Activated CD8-positive, alpha-beta memory T cell treated with anti-CD3 and anti-CD28 coated beads, Interleukin-2, amount 50 U/mL, for 1 hour (primary cell): ENCODE results near the gene CFD.
"Not testable (repeated sequence)": the region's sequence is repeated elsewhere in the genome, so short reads cannot be mapped to it uniquely, and the experiment has no call there.

Experiments used
- DNase-seq: peaks from one replicate; pipeline ENCODE4 v3.0.0-alpha.2; 2020; ENCODE audit errors: extremely low read depth

CFD gene

DNA sequence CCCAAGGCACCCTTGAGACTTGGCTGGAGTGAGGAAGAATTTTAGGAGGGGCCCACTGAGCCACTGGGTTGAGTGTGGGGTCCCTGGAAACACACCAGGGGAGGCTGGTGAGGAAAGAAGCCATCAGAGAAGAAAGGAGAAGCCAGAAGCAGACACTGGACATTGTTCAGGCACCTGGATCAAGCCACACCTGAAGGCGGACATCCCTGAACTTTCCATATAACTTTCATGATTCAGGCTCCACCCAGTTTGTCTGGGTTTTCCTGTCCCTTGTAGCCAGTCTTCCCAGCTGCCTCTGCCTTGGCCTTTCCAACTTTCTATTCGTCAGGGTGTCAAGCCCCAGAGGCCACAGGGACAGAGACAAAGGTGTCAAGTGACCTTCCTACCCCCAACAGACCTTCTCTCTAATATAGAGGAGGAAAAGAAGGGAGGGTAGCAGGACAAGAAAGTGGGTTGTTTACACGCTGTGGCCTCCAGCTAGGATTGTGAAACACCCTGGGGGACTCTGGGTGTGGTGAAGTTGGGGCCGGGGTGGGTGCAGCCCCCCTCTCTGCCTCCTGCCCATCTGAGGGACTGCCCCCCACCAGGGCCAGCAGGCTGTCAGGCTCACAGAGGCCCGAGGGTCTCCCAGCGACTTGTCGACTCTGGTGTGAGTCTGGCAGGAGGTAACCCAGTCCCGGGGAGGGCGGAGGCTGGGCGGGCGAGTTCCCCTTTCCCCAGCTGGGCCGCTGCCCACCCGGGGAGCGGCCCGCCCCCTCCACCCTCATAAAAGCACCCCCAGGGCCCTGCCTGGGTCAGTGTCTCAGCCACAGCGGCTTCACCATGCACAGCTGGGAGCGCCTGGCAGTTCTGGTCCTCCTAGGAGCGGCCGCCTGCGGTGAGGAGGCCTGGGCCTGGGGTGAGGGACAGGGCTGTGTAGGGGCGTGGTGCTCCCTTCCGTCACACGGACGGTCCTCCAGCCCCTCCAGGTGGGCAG lies at the start of gene CFD:
CFD (plus strand) TSS at position 797 of the 976 bp plus-strand sequence; CDS start at position 823, 26 bp downstream.
- DNase-seq, result no peak

DNA sequence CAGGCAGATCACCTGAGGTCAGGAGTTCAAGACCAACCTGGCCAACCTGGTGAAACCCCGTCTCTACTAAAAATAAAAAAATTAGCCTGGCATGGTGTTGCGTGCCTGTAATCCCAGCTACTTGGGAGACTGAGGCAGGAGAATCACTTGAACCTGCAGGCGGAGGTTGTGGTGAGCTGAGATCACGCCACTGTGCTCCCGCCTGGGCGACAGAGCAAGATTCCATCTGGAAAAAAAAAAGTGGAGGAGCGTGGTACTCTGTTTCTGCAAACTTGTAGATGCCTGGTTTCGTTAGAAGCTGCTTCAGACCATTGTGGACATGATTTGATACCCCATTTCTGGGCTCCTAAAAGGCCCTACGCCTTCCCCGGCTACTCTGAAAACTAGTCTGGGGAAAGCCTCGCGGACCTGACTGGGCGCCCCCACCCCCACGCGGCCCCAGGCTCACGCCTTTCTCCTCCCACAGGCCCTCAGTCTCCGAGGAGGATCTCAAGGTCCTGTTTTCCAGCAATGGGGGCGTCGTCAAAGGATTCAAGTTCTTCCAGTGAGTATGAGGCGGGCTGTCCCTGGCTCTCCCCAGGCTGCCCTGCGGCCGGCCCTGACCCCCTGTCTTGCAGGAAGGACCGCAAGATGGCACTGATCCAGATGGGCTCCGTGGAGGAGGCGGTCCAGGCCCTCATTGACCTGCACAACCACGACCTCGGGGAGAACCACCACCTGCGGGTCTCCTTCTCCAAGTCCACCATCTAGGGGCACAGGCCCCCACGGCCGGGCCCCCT lies 49.2 kb upstream of the CFD start:
- DNase-seq, result no peak

- DNase-seq, result no peak
Measured at GRCh38 chr19:810883-811489, 48.5 kb upstream of the CFD start.

- no peak for DNase-seq
Measured at GRCh38 chr19:811506-812048, 47.9 kb upstream of the CFD start.

DNA sequence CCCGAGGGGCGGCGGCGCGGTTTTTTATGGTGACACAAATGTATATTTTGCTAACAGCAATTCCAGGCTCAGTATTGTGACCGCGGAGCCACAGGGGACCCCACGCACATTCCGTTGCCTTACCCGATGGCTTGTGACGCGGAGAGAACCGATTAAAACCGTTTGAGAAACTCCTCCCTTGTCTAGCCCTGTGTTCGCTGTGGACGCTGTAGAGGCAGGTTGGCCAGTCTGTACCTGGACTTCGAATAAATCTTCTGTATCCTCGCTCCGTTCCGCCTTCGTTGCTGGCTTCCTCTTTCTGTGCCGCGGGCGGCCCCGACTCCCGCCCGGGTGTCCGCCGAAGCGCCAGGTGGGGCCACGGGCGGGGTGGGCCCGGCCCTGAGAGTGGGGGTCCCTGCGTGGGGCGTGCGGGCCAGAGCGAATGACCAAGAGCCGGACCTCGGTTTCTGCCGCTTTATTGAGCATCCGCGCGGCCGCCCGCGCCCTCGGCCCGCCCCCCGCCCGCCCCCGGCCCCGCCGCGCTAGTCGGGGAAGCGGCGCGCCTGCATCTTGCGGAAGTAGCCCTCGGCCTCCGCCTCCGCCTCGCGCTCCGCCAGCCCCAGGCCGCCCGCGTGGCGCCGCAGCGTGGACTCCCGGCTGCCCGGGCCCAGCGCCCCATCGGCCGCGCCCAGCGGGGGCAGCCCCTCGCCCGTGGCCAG lies 47.3 kb upstream of the CFD start:
- no peak for DNase-seq

DNA sequence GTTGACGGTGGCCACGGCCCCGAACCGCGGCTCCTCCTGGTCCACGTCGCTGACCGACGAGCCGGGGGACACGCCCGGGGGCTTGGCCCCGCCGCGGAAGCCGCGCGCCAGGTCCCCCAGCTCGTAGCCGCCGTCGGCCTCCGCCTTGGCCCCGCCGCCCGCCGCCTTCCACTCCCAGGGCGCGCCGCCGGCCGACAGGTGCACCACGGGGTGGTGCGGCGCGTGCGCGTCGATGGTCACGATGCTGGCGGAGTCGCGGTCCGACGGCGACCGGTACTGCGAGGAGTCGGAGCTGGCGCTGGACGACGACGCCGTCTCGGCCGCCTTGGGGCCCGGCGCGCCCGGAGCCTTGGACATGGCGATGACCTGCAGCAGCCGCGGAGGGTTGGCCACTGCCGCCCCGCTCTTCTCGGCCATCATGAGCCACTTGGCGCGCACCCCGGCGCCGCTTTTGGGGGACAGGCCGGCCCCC lies 46.7 kb upstream of the CFD start:
- DNase-seq, result no peak

- DNase-seq, result no peak
Measured at GRCh38 chr19:813219-814151, 46.0 kb upstream of the CFD start.

DNA sequence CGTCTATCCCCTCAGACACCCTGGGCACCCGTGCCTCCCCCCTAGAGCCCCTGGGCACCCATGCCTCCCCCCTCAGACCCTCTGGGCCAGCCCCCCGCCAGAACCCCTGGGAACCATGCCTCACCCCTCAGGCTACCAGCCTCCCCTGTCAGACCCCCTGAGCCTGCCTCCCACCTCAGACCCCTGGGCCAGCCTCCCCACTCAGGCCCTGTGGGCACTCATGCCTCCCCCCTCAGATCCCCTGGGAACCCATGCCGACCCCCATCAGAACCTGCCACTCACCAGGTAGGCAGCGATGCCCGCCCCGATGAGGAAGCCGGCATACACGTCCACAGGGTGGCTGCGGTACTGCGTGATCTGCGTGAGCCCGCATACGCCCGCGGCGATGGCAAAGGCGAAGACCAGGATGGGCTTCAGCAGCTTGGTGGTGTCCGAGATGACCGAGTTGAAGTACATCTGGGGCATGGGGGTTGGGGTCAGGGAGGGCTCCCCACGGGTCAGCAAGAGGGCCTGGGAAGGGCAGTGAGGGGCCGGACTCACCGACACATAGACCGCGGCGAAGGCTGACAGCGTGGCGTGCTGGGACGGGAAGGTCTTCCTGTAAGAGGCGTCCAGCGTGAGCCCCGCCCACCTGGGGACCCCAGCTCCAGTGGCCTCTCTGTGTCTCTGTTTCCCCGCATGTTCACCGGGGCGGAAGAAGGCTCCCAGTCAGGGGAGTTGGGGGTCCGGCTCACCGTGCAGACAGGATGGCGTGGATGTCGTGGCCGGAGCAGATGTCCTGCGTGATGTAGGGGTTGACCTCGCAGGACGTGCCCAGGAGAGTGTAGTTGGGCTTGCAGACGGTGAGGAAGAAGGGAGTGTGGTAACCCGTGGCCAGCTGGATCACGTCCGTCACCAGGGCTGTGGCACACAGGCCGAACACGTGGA lies 45.0 kb upstream of the CFD start:
- no peak for DNase-seq

GRCh38 chr19:815079-815774 lies 44.2 kb upstream of the CFD start:
- no peak for DNase-seq

- no peak for DNase-seq
Measured at GRCh38 chr19:815775-816499, 43.5 kb upstream of the CFD start.

GRCh38 chr19:816500-816857 lies 43.0 kb upstream of the CFD start:
- no peak for DNase-seq

DNA sequence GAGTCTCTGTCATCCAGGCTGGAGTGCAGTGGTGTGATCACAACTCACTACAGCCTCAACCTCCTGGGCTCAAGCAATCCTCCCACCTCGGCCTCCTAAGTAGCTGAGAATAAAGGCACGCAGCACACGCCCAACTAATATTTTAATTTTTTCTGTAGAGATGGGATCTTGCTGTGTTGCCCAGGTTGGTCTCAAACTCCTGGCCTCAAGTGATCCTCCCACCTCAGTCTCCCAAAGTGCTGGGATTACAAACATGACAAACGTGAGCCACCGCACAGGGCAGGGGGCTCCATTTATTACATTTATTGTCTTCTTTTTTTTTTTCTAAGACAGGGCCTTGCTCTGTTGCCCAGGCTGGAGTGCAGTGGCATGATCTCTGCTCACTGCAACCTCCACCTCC lies 39.3 kb upstream of the CFD start:
- DNase-seq, result not testable (repeated sequence)

DNA sequence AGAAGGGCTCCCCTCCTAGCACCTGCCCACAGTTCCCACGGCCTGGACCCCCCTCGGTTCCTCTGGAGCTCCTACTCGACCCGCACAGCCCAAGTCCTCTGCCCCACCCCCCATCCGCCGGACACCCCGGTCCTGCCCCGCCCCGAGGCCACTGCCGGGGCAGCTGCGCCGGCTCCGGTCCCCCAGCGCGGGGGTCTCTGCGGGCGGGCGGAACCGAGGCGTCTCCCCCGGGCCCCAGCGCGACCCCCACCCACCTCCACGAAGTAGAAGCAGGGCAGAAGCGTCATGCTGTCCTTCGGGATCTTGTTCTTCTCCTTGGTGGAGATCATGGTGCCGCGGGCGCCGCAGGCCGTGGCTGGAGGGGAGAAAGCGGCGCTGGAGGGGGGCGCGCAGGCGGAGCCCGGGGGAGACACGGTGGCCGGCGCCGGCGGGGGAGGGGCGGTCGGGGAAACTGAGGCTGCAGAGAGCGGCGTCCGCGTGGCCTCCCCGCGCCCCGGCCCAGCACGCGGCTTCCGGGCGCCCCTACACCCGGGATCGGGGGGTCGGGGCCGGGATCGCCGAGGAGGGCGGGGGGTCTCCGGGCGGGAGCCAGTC lies 38.1 kb upstream of the CFD start:
- no peak for DNase-seq

- DNase-seq, result no peak
Measured at GRCh38 chr19:821825-822503, 37.5 kb upstream of the CFD start, which contains the start of gene PLPPR3. TSS of gene PLPPR3 (minus strand) at chr19:821955. CDS start at chr19:821559, 396 bp downstream.

GRCh38 chr19:823565-824121 lies 35.8 kb upstream of the CFD start:
- DNase-seq, result no peak

DNA sequence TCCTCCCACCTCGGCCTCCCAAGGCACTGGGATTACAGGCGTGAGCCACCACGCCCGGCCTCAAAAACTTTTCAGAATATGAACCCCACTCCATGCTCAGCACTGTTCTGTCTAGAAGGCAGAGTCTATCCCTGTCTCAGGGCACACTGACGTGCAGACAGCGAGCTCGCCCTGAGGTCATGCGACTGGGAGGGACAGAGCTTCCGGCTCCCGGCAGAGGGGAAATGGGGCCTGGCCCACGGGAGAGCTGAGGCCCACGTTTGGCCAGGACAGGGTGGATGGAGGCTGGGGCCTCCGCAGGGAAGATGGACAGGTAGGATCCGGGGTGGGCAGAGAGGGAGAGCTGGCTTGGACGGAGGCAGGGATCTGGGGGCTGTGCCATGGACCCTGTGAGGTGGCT lies 34.6 kb upstream of the CFD start:
- DNase-seq, result no peak
